H9 (cell line): Measurements from ENCODE around the gene TMEM54. TPM values are rescaled to one million over a fixed set of nuclear protein-coding genes. Genes with fewer than 3 reads are reported as not detected.

ENCODE experiments used
- DNase-seq: peaks from one replicate; pipeline ENCODE4 v3.0.0-alpha.2; 2017
- H2AFZ ChIP-seq: one replicate; pipeline ENCODE4 v1.6.1; 2013; ENCODE audit warnings: mild to moderate bottlenecking, low read length, control low read depth, moderate library complexity
- H2AK5ac ChIP-seq: 2 replicates; pipeline ENCODE4 v1.6.1; 2013; ENCODE audit warnings: low read length, control low read depth, mixed read lengths; ENCODE audit not compliant: insufficient read length
- H2BK120ac ChIP-seq: one replicate; pipeline ENCODE4 v1.6.1; 2013; ENCODE audit warnings: low read depth, mild to moderate bottlenecking, low read length, control low read depth, inconsistent platforms; ENCODE audit not compliant: poor library complexity, severe bottlenecking
- H2BK12ac ChIP-seq: 2 replicates; pipeline ENCODE4 v1.6.1; 2013; ENCODE audit warnings: low read length, control low read depth, mixed read lengths, low read depth; ENCODE audit not compliant: insufficient read length
- H2BK15ac ChIP-seq: 2 replicates; pipeline ENCODE4 v1.6.1; 2013; ENCODE audit warnings: low read depth, low read length, control low read depth
- H2BK20ac ChIP-seq: one replicate; pipeline ENCODE4 v1.6.1; 2013; ENCODE audit warnings: low read depth, mild to moderate bottlenecking, low read length, control low read depth, inconsistent platforms; ENCODE audit not compliant: poor library complexity, severe bottlenecking
- H2BK5ac ChIP-seq: 2 replicates; pipeline ENCODE4 v1.6.1; 2013; ENCODE audit warnings: low read length, control low read depth, mixed read lengths; ENCODE audit not compliant: insufficient read length
- H3K14ac ChIP-seq: 2 replicates; pipeline ENCODE4 v1.6.1; 2013; ENCODE audit warnings: low read length, control low read depth; ENCODE audit not compliant: insufficient read depth
- H3K18ac ChIP-seq: 2 replicates; pipeline ENCODE4 v1.6.1; 2013; ENCODE audit warnings: low read depth, mild to moderate bottlenecking, mixed read lengths, low read length, control low read depth; ENCODE audit not compliant: insufficient read length
- H3K23ac ChIP-seq: 2 replicates; pipeline ENCODE4 v1.6.1; 2013; ENCODE audit warnings: low read length, control low read depth, mixed read lengths, low read depth; ENCODE audit not compliant: insufficient read length
- H3K23me2 ChIP-seq: 2 replicates; pipeline ENCODE4 v1.6.1; 2013; ENCODE audit warnings: low read depth, mild to moderate bottlenecking, mixed read lengths, low read length, control low read depth; ENCODE audit not compliant: insufficient read length, poor library complexity, severe bottlenecking
- H3K27ac ChIP-seq: 2 replicates; pipeline ENCODE4 v1.5.1; 2013; ENCODE audit warnings: low read length, control low read depth, mixed read lengths, low read depth; ENCODE audit not compliant: insufficient read length
- H3K27me3 ChIP-seq: 2 replicates; pipeline ENCODE4 v1.6.1; 2013; ENCODE audit warnings: low read length, control low read depth, inconsistent platforms; ENCODE audit not compliant: insufficient read depth
- H3K4ac ChIP-seq: 2 replicates; pipeline ENCODE4 v1.6.1; 2013; ENCODE audit warnings: low read depth, mild to moderate bottlenecking, control low read depth, inconsistent platforms, low read length, moderate library complexity
- H3K4me1 ChIP-seq: 2 replicates; pipeline ENCODE4 v1.6.1; 2013; ENCODE audit warnings: low read length, control low read depth, inconsistent platforms; ENCODE audit not compliant: insufficient read depth
- H3K4me2 ChIP-seq: 2 replicates; pipeline ENCODE4 v1.6.1; 2013; ENCODE audit warnings: low read length, control low read depth, mixed read lengths; ENCODE audit not compliant: insufficient read length, insufficient read depth
- H3K56ac ChIP-seq: 2 replicates; pipeline ENCODE4 v1.6.1; 2013; ENCODE audit warnings: low read depth, mild to moderate bottlenecking, mixed read lengths, low read length, control low read depth; ENCODE audit not compliant: insufficient read length
- H3K79me1 ChIP-seq: 2 replicates; pipeline ENCODE4 v1.6.1; 2013; ENCODE audit warnings: low read depth, mild to moderate bottlenecking, moderate library complexity, low read length, control low read depth, inconsistent platforms; ENCODE audit not compliant: insufficient read depth, poor library complexity, severe bottlenecking
- H3K79me2 ChIP-seq: 2 replicates; pipeline ENCODE4 v1.6.1; 2013; ENCODE audit warnings: low read length, control low read depth, inconsistent platforms; ENCODE audit not compliant: insufficient read depth
- H3K9ac ChIP-seq: 2 replicates; pipeline ENCODE4 v1.6.1; 2013; ENCODE audit warnings: low read length, control low read depth, mixed read lengths; ENCODE audit not compliant: insufficient read length; ENCODE audit errors: extremely low read depth
- H3K9me3 ChIP-seq: one replicate; pipeline ENCODE4 v1.6.1; 2013; ENCODE audit warnings: low read depth, low read length, inconsistent platforms; ENCODE audit not compliant: control insufficient read depth
- H3T11ph ChIP-seq: one replicate; pipeline ENCODE4 v1.6.1; 2013; ENCODE audit warnings: mild to moderate bottlenecking, low read length, control low read depth, inconsistent platforms
- H4K20me1 ChIP-seq: one replicate; pipeline ENCODE4 v1.6.1; 2013; ENCODE audit not compliant: control insufficient read depth, insufficient read length, insufficient read depth
- H4K5ac ChIP-seq: 2 replicates; pipeline ENCODE4 v1.6.1; 2013; ENCODE audit warnings: low read depth, mild to moderate bottlenecking, mixed read lengths, low read length, control low read depth; ENCODE audit not compliant: insufficient read length
- H4K8ac ChIP-seq: replicated peaks from 2 replicates; pipeline ENCODE4 v1.6.1; 2013; ENCODE audit warnings: low read length, control low read depth, mixed read lengths, low read depth; ENCODE audit not compliant: insufficient read length
- H4K91ac ChIP-seq: 2 replicates; pipeline ENCODE4 v1.6.1; 2013; ENCODE audit warnings: low read depth, mild to moderate bottlenecking, moderate library complexity, mixed read lengths, low read length, control low read depth; ENCODE audit not compliant: insufficient read length
- H3K27ac Mint-ChIP-seq, 3 experiments: 2 replicates in 2 of 3; 3 replicates in 1 of 3; pipeline ENCODE4 v1.8.0; 2020 to 2021; ENCODE audit warnings: mixed read lengths in 3 of 3, mild to moderate bottlenecking in 1 of 3, moderate library complexity in 1 of 3
- H3K27me3 Mint-ChIP-seq: 2 replicates; pipeline ENCODE4 v1.8.0; 2021; ENCODE audit warnings: low read depth, mild to moderate bottlenecking, moderate library complexity, mixed read lengths
- H3K36me3 Mint-ChIP-seq, 3 experiments: 2 replicates in 2 of 3; 3 replicates in 1 of 3; pipeline ENCODE4 v1.8.0; 2020 to 2021; ENCODE audit warnings: low read depth in 3 of 3, mixed read lengths in 3 of 3; ENCODE audit not compliant: insufficient read depth in 1 of 3
- H3K4me1 Mint-ChIP-seq, 2 experiments: 2 replicates each; pipeline ENCODE4 v1.8.0; 2020; ENCODE audit warnings: mixed read lengths in 2 of 2
- H3K4me3 Mint-ChIP-seq, 2 experiments: 2 replicates in 1 of 2; 3 replicates in 1 of 2; pipeline ENCODE4 v1.8.0; 2020 to 2021; ENCODE audit warnings: mild to moderate bottlenecking in 2 of 2, mixed read lengths in 2 of 2, moderate library complexity in 1 of 2
- H3K9me3 Mint-ChIP-seq, 2 experiments: 2 replicates in 1 of 2; 3 replicates in 1 of 2; pipeline ENCODE4 v1.8.0; 2020; ENCODE audit warnings: mild to moderate bottlenecking in 2 of 2, mixed read lengths in 2 of 2, moderate library complexity in 1 of 2
- WGBS: extraction: QIAGEN DNeasy Blood & Tissue Kit; methylation state at CpG from one replicate; pipeline ENCODE4 v1.1.7; 2013; ENCODE audit warnings: missing lambda C conversion rate, low lambda C conversion rate, mixed read lengths; ENCODE audit not compliant: insufficient read length; ENCODE audit errors: extremely low coverage; 5-methylcytosine and 5-hydroxymethylcytosine counted together
- total RNA-seq: library from RNA; stranded (reverse); gene quantifications from 2 replicates; pipeline ENCODE4 v1.2.1, GENCODE V29; 2021
- TF ChIP-seq, protein P1 (sequence below): fragments of 200-600 bp; sonication (generic); conservative IDR thresholded peaks from 3 replicates; pipeline ENCODE4 v1.8.0; 2021; ENCODE audit warnings: antibody characterized with exemption, mild to moderate bottlenecking

The TMEM54 gene
- total RNA-seq, 1 experiment from 2014 or later: 17.2 TPM

DNA sequence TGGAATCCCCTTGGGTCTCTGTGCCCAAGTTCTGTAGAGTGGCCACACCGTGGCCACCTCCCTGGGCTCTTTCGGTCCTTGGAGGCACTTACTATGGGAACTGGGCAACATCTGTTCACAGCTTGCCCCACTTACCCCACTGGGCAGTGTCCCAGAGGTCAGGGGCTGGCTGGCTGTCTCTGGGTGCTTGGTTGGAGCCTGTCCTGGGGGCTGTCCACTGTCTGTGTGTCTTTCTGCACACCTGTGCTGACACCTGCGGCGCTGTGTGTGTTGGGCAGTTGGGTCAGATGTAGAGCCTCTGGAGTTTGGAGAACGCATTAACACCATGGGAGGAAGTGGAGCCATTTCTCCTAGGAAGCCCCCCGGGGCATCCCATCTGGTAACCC lies 1.3 kb upstream of the TMEM54 start:
- Histone ChIP-seq H2BK5ac (no peak overlapping the region), H4K20me1 (no peaks in the 10 kb centered on the region), H4K8ac (no peak overlapping the region), H4K91ac (no peak overlapping the region), H3K4ac (no peak overlapping the region), H2BK15ac (no peak overlapping the region), H2AFZ (no peak overlapping the region), H3K27me3 (peaks cover 22% of the 10 kb centered on the region; the same call in 1 of the 2 replicates), H3K23ac (no peak overlapping the region), H2AK5ac (no peak overlapping the region), H2BK12ac (no peak overlapping the region), H3K27ac (no peak overlapping the region), H3K79me1 (no peaks in the 10 kb centered on the region), H3K79me2 (no peaks in the 10 kb centered on the region), H4K5ac (no peak overlapping the region), H3K4me1 (no peaks in the 10 kb centered on the region), H3K4me2 (no peak overlapping the region), H3K9me3 (no peaks in the 10 kb centered on the region), H2BK20ac (no peak overlapping the region), H2BK120ac (no peak overlapping the region), H3K9ac (no peak overlapping the region), H3T11ph (no peak overlapping the region), H3K56ac (no peak overlapping the region), H3K23me2 (peaks cover 8% of the 10 kb centered on the region), H3K18ac (no peak overlapping the region), H3K14ac (no peak overlapping the region)
- Mint-ChIP-seq H3K4me3 (peak overlapping the region; percentile 45 to 75; a peak in 4 of 5 replicates), H3K27me3 (peaks cover 69% of the 10 kb centered on the region), H3K36me3 (no peaks in the 10 kb centered on the region; a peak in 1 of 7 replicates), H3K4me1 (peaks cover 6 to 13% of the 10 kb centered on the region in 2 experiments), H3K9me3 (no peaks in the 10 kb centered on the region; a peak in 2 of 5 replicates), H3K27ac (no peak overlapping the region)
- TF ChIP-seq, protein P1, sequence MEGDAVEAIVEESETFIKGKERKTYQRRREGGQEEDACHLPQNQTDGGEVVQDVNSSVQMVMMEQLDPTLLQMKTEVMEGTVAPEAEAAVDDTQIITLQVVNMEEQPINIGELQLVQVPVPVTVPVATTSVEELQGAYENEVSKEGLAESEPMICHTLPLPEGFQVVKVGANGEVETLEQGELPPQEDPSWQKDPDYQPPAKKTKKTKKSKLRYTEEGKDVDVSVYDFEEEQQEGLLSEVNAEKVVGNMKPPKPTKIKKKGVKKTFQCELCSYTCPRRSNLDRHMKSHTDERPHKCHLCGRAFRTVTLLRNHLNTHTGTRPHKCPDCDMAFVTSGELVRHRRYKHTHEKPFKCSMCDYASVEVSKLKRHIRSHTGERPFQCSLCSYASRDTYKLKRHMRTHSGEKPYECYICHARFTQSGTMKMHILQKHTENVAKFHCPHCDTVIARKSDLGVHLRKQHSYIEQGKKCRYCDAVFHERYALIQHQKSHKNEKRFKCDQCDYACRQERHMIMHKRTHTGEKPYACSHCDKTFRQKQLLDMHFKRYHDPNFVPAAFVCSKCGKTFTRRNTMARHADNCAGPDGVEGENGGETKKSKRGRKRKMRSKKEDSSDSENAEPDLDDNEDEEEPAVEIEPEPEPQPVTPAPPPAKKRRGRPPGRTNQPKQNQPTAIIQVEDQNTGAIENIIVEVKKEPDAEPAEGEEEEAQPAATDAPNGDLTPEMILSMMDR: no peak
- WGBS: no CpG with 5 or more reads among the region's 6 CpGs
- no peak for DNase-seq
